BLaER1 (cell line): ENCODE data around the gene RPP30.

Experiments used
- H3K27ac ChIP-seq: shearing (Covaris generic); formaldehyde crosslinking; 2 replicates; pipeline ENCODE4 v1.8.1; 2022
- H3K27me3 ChIP-seq: shearing (Covaris generic); formaldehyde crosslinking; 2 replicates; pipeline ENCODE4 v1.8.1; 2022
- H3K36me3 ChIP-seq: shearing (Covaris generic); formaldehyde crosslinking; 2 replicates; pipeline ENCODE4 v1.8.1; 2022
- H3K4me1 ChIP-seq: shearing (Covaris generic); formaldehyde crosslinking; 2 replicates; pipeline ENCODE4 v1.8.1; 2022
- H3K4me2 ChIP-seq: shearing (Covaris generic); formaldehyde crosslinking; 2 replicates; pipeline ENCODE4 v1.8.1; 2022
- H3K4me3 ChIP-seq: shearing (Covaris generic); formaldehyde crosslinking; 2 replicates; pipeline ENCODE4 v1.8.1; 2022
- H3K9ac ChIP-seq: shearing (Covaris generic); formaldehyde crosslinking; 2 replicates; pipeline ENCODE4 v1.8.1; 2022
- H3K9me3 ChIP-seq: shearing (Covaris generic); formaldehyde crosslinking; 2 replicates; pipeline ENCODE4 v1.8.1; 2022
- H4K20me1 ChIP-seq: shearing (Covaris generic); formaldehyde crosslinking; 2 replicates; pipeline ENCODE4 v1.8.1; 2022
- Cebpa-rat ChIP-seq: shearing (Covaris generic); IDR thresholded peaks from 2 replicates; pipeline ENCODE4 v1.8.1; 2022

RPP30 gene

GRCh38 chr10:90914992-90915765 is 43.4 kb downstream of the RPP30 start:
- no peaks in the 10 kb centered on the region for H3K27me3 ChIP-seq
- no peak for TF ChIP-seq Cebpa-rat
- peaks cover 5% of the 10 kb centered on the region for H3K4me1 ChIP-seq
- no peaks in the 10 kb centered on the region for H3K9me3 ChIP-seq
- no peak overlapping the region for H3K9ac ChIP-seq
- H4K20me1 ChIP-seq, result no peaks in the 10 kb centered on the region
- H3K4me3 ChIP-seq, result no peak overlapping the region
- no peak overlapping the region for H3K27ac ChIP-seq
- no peak overlapping the region for H3K4me2 ChIP-seq
- H3K36me3 ChIP-seq, result no peaks in the 10 kb centered on the region

GRCh38 chr10:90915766-90916075 is 43.9 kb downstream of the RPP30 start:
- no peak for TF ChIP-seq Cebpa-rat
- peaks cover 5% of the 10 kb centered on the region for H3K4me1 ChIP-seq
- H3K27me3 ChIP-seq, result no peaks in the 10 kb centered on the region
- no peak overlapping the region for H3K9ac ChIP-seq
- H3K36me3 ChIP-seq, result no peaks in the 10 kb centered on the region
- no peak overlapping the region for H3K4me2 ChIP-seq
- H3K4me3 ChIP-seq, result no peak overlapping the region
- no peak overlapping the region for H3K27ac ChIP-seq
- no peaks in the 10 kb centered on the region for H3K9me3 ChIP-seq
- H4K20me1 ChIP-seq, result no peaks in the 10 kb centered on the region

- H3K9ac ChIP-seq, result no peak overlapping the region
- H3K27me3 ChIP-seq, result no peaks in the 10 kb centered on the region
- H3K9me3 ChIP-seq, result no peaks in the 10 kb centered on the region
- no peak overlapping the region for H3K4me2 ChIP-seq
- H3K36me3 ChIP-seq, result no peaks in the 10 kb centered on the region
- no peak overlapping the region for H3K4me3 ChIP-seq
- H3K4me1 ChIP-seq, result peaks cover 5% of the 10 kb centered on the region
- no peak overlapping the region for H3K27ac ChIP-seq
- no peaks in the 10 kb centered on the region for H4K20me1 ChIP-seq
- no peak for TF ChIP-seq Cebpa-rat
These were observed 44.8 kb downstream of the RPP30 start for GRCh38 chr10:90916392-90917237.

GRCh38 chr10:90917238-90917967 is 45.6 kb downstream of the RPP30 start:
- no peaks in the 10 kb centered on the region for H4K20me1 ChIP-seq
- no peaks in the 10 kb centered on the region for H3K9me3 ChIP-seq
- H3K27ac ChIP-seq, result no peak overlapping the region
- no peak for TF ChIP-seq Cebpa-rat
- H3K4me3 ChIP-seq, result no peak overlapping the region
- H3K36me3 ChIP-seq, result no peaks in the 10 kb centered on the region
- peaks cover 5% of the 10 kb centered on the region for H3K4me1 ChIP-seq
- no peak overlapping the region for H3K4me2 ChIP-seq
- no peak overlapping the region for H3K9ac ChIP-seq
- no peaks in the 10 kb centered on the region for H3K27me3 ChIP-seq

- Histone ChIP-seq H3K9me3 (no peaks in the 10 kb centered on the region), H3K9ac (no peak overlapping the region), H3K4me1 (peaks cover 5% of the 10 kb centered on the region), H3K4me3 (no peak overlapping the region), H4K20me1 (no peaks in the 10 kb centered on the region), H3K27ac (no peak overlapping the region), H3K36me3 (no peaks in the 10 kb centered on the region), H3K4me2 (no peak overlapping the region; the same call in 1 of the 2 replicates), H3K27me3 (no peaks in the 10 kb centered on the region)
- no peak for TF ChIP-seq Cebpa-rat
These were observed 46.2 kb downstream of the RPP30 start for GRCh38 chr10:90917968-90918318.

- Histone ChIP-seq H3K9me3 (no peaks in the 10 kb centered on the region), H3K4me1 (peaks cover 5% of the 10 kb centered on the region), H3K4me3 (no peak overlapping the region), H3K36me3 (no peaks in the 10 kb centered on the region), H3K27ac (no peak overlapping the region), H3K27me3 (no peaks in the 10 kb centered on the region), H3K4me2 (no peak overlapping the region), H3K9ac (no peak overlapping the region), H4K20me1 (no peaks in the 10 kb centered on the region)
- no peak for TF ChIP-seq Cebpa-rat
These were observed 48.2 kb downstream of the RPP30 start for GRCh38 chr10:90919683-90920574.

- Histone ChIP-seq H4K20me1 (no peaks in the 10 kb centered on the region), H3K4me3 (no peak within 1 kb of the TSS), H3K9ac (no peak within 1 kb of the TSS), H3K4me2 (no peak within 1 kb of the TSS), H3K9me3 (no peaks in the 10 kb centered on the region), H3K36me3 (no peaks in the 10 kb centered on the region), H3K27ac (no peak within 1 kb of the TSS), H3K27me3 (no peaks in the 10 kb centered on the region), H3K4me1 (peaks cover 5% of the 10 kb centered on the region)
- no peak for TF ChIP-seq Cebpa-rat
These were observed 49.4 kb downstream of the RPP30 start, which contains the start of gene ANKRD1 for GRCh38 chr10:90920986-90921666. Gene ANKRD1, minus strand, starts transcription at chr10:90921087. Its CDS starts 60 bp downstream, at chr10:90921027.

- TF ChIP-seq Cebpa-rat, result no peak
- Histone ChIP-seq H3K4me3 (no peak overlapping the region), H3K27me3 (no peaks in the 10 kb centered on the region), H4K20me1 (no peaks in the 10 kb centered on the region), H3K27ac (no peak overlapping the region), H3K4me2 (no peak overlapping the region), H3K9me3 (no peaks in the 10 kb centered on the region), H3K4me1 (peaks cover 5% of the 10 kb centered on the region), H3K9ac (no peak overlapping the region), H3K36me3 (no peaks in the 10 kb centered on the region)
These were observed 50.1 kb downstream of the RPP30 start for GRCh38 chr10:90921906-90922305.
